K562 (cell line): ENCODE data around the gene SMAD3. TPM values are rescaled to one million over a fixed set of nuclear protein-coding genes. Genes with fewer than 3 reads are reported as not detected.
A peak's percentile ranks its signal among the peaks of the same experiment; 100 is the strongest.

Source experiments
- ADNP ChIP-seq: fragments of 200-800 bp; sonication (Bioruptor generic); IDR thresholded peaks from 2 replicates; pipeline ENCODE4 v1.6.1; 2016; ENCODE audit warnings: missing genetic modification characterization, missing compliant biosample characterization
- ATF4 ChIP-seq: fragments of 450-650 bp; formaldehyde crosslinking; IDR thresholded peaks from 2 replicates; pipeline ENCODE4 v1.4.0; 2022; ENCODE audit warnings: mild to moderate bottlenecking, moderate library complexity
- CHD1 ChIP-seq: fragments of 200-600 bp; sonication (generic); IDR thresholded peaks from one replicate; pipeline ENCODE4 v1.6.1; 2012; ENCODE audit warnings: mild to moderate bottlenecking, moderate library complexity, low read length, inconsistent platforms
- CREM ChIP-seq: IDR thresholded peaks from 2 replicates; pipeline ENCODE4 v1.6.1; 2014; ENCODE audit warnings: antibody characterized with exemption, low read depth
- FOXM1 ChIP-seq, 2 experiments: fragments of 450-650 bp in 1 of 2; sonication (generic) in 1 of 2; formaldehyde crosslinking in 1 of 2; IDR thresholded peaks; 2 replicates each; pipeline versions ENCODE4 v1.6.1 to v1.9.0; 2017 to 2022; ENCODE audit warnings: low read depth in 2 of 2, mild to moderate bottlenecking in 2 of 2, missing genetic modification reagents in 1 of 2, moderate library complexity in 1 of 2
- JUN ChIP-seq, 2 experiments: sonication (generic) in 1 of 2; formaldehyde crosslinking in 1 of 2; IDR thresholded peaks; 2 replicates each; pipeline versions ENCODE4 v1.6.1 to v1.8.0; 2012 to 2022; ENCODE audit warnings: borderline replicate concordance in 2 of 2, mild to moderate bottlenecking in 2 of 2, improper control_type of control experiment in 1 of 2, low read depth in 1 of 2, low read length in 1 of 2, missing genetic modification reagents in 1 of 2
- MLLT1 ChIP-seq, 2 experiments: fragments of 450-650 bp; IDR thresholded peaks; 2 replicates each; pipeline ENCODE4 v1.6.1; 2016
- NR2C1 ChIP-seq, 2 experiments: fragments of 450-650 bp; IDR thresholded peaks; 2 replicates each; pipeline ENCODE4 v1.6.1; 2017; ENCODE audit warnings: mild to moderate bottlenecking in 2 of 2, antibody characterized with exemption in 1 of 2, inconsistent platforms in 1 of 2, missing compliant biosample characterization in 1 of 2, missing genetic modification characterization in 1 of 2
- SRF ChIP-seq, 2 experiments: fragments of 250-450, 450-650 bp in 1 of 2; sonication (Bioruptor Pico) in 1 of 2; sonication (generic) in 1 of 2; formaldehyde crosslinking; IDR thresholded peaks; 2 replicates each; pipeline versions ENCODE4 v1.5.0 to v1.5.1; 2020 to 2022; ENCODE audit warnings: mild to moderate bottlenecking in 1 of 2, missing genetic modification reagents in 1 of 2
- TEAD1 ChIP-seq, 2 experiments: fragments of 450-650 bp in 1 of 2; sonication (generic) in 1 of 2; formaldehyde crosslinking; IDR thresholded peaks; 2 replicates each; pipeline versions ENCODE4 v1.4.0 to v1.8.0; 2020 to 2022; ENCODE audit warnings: mild to moderate bottlenecking in 2 of 2, missing genetic modification reagents in 1 of 2
- VEZF1 ChIP-seq: fragments of 200-800 bp; sonication (Bioruptor generic); IDR thresholded peaks from 2 replicates; pipeline ENCODE4 v1.6.1; 2017; ENCODE audit warnings: missing genetic modification characterization, missing compliant biosample characterization
- ZNF133 ChIP-seq: fragments of 250-450 bp; sonication (Bioruptor Pico); IDR thresholded peaks from 2 replicates; pipeline ENCODE4 v1.4.0; 2020; ENCODE audit warnings: mild to moderate bottlenecking
- ZNF165 ChIP-seq: fragments of 250-450 bp; sonication (Bioruptor Pico); IDR thresholded peaks from 2 replicates; pipeline ENCODE4 v1.4.0; 2020; ENCODE audit warnings: borderline replicate concordance
- ZNF184 ChIP-seq: sonication (generic); formaldehyde crosslinking; IDR thresholded peaks from 2 replicates; pipeline ENCODE4 v1.5.0; 2020; ENCODE audit warnings: missing genetic modification reagents
- ZNF217 ChIP-seq: sonication (generic); formaldehyde crosslinking; IDR thresholded peaks from 2 replicates; pipeline ENCODE4 v1.8.0; 2022; ENCODE audit warnings: mild to moderate bottlenecking, missing genetic modification reagents
- ZNF311 ChIP-seq: fragments of 250-450 bp; sonication (Bioruptor Pico); IDR thresholded peaks from 2 replicates; pipeline ENCODE4 v1.4.0; 2020; ENCODE audit warnings: mild to moderate bottlenecking, moderate library complexity
- ZNF668 ChIP-seq: fragments of 250-450 bp; sonication (Bioruptor Pico); IDR thresholded peaks from 2 replicates; pipeline ENCODE4 v1.8.0; 2022; ENCODE audit warnings: mild to moderate bottlenecking, inconsistent platforms
- ZSCAN29 ChIP-seq: fragments of 450-650 bp; IDR thresholded peaks from 2 replicates; pipeline ENCODE4 v1.6.1; 2017
- polyA plus RNA-seq, 8 experiments: library from polyadenylated mRNA; depleted of rRNA in 4 of 8; stranded (reverse) in 5 of 8; unstranded in 3 of 8; fragments of >200 nt; fragmentation: Nextera tagmentation in 2 of 8; fragmentation: Illumina TruSeq in 1 of 8; extraction: Ambion mirVana in 2 of 8; extraction: Trizol in 1 of 8; gene quantifications; 2 replicates each; pipeline versions ENCODE4 v1.2.1 to v1.2.3, GENCODE V29; 2011 to 2014; ENCODE audit warnings: inconsistent platforms in 1 of 8, missing spikeins in 1 of 8
- total RNA-seq, 7 experiments: library from RNA; depleted of rRNA in 6 of 7; stranded (reverse); fragments of >200 nt in 6 of 7; fragmentation: Illumina TruSeq in 2 of 7; extraction: Trizol in 2 of 7; gene quantifications; 2 replicates each; pipeline versions ENCODE4 v1.2.1 to v1.2.3, GENCODE V29; 2011 to 2021; ENCODE audit warnings: low replicate concordance in 1 of 7
- TF ChIP-seq, protein P1 (sequence below), 2 experiments: fragments of 450-650 bp in 1 of 2; IDR thresholded peaks; 2 replicates each; pipeline ENCODE4 v1.6.1; 2011 to 2017; ENCODE audit warnings: low read depth in 2 of 2, antibody characterized with exemption in 1 of 2, borderline replicate concordance in 1 of 2, low read length in 1 of 2, mild to moderate bottlenecking in 1 of 2, mixed read lengths in 1 of 2; ENCODE audit not compliant: control insufficient read depth in 1 of 2

The SMAD3 gene
- total and polyA plus RNA-seq, 9 of the 15 experiments (the other 6 are each of a cell fraction or from before 2014, with no cell fraction given), result 4.3 to 39.2 (median 11.1) TPM

GRCh38 chr15:67076147-67076843 lies 10.9 kb downstream of the SMAD3 start (continued):
- TF ChIP-seq ZNF311 (CRISPR knock-in tag) (no peak), TEAD1 (CRISPR knock-in tag; IDR thresholded peaks at IDR 0.05) (no peak), ZNF217 (CRISPR knock-in tag) (no peak), NR2C1 (IDR thresholded peaks at IDR 0.05) (no peak), NR2C1 (tag; IDR thresholded peaks at IDR 0.05) (peak; percentile 65), CREM (peak; percentile 80), ATF4 (CRISPR knock-in tag) (no peak), ADNP (tag) (no peak), ZNF668 (CRISPR knock-in tag) (no peak), CHD1 (no peak), FOXM1 (IDR thresholded peaks at IDR 0.05; ENCODE audit: low read depth) (no peak), FOXM1 (CRISPR knock-in tag; IDR thresholded peaks at IDR 0.05; ENCODE audit: low read depth) (no peak), ZNF133 (CRISPR knock-in tag) (no peak), VEZF1 (CRISPR knock-in tag) (peak; percentile 34; the same call in 1 of the 2 replicates), JUN (IDR thresholded peaks at IDR 0.05; ENCODE audit: borderline replicate concordance, low read depth, low read length) (peak; percentile 95), JUN (CRISPR knock-in tag; IDR thresholded peaks at IDR 0.05; ENCODE audit: borderline replicate concordance) (no peak), ZNF184 (CRISPR knock-in tag) (no peak), MLLT1 (IDR thresholded peaks at IDR 0.05) (no peak), ZSCAN29 (no peak), ZNF165 (no peak), SRF (CRISPR knock-in tag; IDR thresholded peaks at IDR 0.05) (peak in 1 of 2 experiments; percentile 79; a peak in 1 of 4 replicates)
- TF ChIP-seq, protein P1, sequence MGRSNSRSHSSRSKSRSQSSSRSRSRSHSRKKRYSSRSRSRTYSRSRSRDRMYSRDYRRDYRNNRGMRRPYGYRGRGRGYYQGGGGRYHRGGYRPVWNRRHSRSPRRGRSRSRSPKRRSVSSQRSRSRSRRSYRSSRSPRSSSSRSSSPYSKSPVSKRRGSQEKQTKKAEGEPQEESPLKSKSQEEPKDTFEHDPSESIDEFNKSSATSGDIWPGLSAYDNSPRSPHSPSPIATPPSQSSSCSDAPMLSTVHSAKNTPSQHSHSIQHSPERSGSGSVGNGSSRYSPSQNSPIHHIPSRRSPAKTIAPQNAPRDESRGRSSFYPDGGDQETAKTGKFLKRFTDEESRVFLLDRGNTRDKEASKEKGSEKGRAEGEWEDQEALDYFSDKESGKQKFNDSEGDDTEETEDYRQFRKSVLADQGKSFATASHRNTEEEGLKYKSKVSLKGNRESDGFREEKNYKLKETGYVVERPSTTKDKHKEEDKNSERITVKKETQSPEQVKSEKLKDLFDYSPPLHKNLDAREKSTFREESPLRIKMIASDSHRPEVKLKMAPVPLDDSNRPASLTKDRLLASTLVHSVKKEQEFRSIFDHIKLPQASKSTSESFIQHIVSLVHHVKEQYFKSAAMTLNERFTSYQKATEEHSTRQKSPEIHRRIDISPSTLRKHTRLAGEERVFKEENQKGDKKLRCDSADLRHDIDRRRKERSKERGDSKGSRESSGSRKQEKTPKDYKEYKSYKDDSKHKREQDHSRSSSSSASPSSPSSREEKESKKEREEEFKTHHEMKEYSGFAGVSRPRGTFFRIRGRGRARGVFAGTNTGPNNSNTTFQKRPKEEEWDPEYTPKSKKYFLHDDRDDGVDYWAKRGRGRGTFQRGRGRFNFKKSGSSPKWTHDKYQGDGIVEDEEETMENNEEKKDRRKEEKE (IDR thresholded peaks at IDR 0.05; ENCODE audit: borderline replicate concordance in 1 of 2, control insufficient read depth in 1 of 2, low read depth in 2 of 2, low read length in 1 of 2), result no peak
